ENCODE measurements around the gene DISP1.

DISP1 gene, protein sequence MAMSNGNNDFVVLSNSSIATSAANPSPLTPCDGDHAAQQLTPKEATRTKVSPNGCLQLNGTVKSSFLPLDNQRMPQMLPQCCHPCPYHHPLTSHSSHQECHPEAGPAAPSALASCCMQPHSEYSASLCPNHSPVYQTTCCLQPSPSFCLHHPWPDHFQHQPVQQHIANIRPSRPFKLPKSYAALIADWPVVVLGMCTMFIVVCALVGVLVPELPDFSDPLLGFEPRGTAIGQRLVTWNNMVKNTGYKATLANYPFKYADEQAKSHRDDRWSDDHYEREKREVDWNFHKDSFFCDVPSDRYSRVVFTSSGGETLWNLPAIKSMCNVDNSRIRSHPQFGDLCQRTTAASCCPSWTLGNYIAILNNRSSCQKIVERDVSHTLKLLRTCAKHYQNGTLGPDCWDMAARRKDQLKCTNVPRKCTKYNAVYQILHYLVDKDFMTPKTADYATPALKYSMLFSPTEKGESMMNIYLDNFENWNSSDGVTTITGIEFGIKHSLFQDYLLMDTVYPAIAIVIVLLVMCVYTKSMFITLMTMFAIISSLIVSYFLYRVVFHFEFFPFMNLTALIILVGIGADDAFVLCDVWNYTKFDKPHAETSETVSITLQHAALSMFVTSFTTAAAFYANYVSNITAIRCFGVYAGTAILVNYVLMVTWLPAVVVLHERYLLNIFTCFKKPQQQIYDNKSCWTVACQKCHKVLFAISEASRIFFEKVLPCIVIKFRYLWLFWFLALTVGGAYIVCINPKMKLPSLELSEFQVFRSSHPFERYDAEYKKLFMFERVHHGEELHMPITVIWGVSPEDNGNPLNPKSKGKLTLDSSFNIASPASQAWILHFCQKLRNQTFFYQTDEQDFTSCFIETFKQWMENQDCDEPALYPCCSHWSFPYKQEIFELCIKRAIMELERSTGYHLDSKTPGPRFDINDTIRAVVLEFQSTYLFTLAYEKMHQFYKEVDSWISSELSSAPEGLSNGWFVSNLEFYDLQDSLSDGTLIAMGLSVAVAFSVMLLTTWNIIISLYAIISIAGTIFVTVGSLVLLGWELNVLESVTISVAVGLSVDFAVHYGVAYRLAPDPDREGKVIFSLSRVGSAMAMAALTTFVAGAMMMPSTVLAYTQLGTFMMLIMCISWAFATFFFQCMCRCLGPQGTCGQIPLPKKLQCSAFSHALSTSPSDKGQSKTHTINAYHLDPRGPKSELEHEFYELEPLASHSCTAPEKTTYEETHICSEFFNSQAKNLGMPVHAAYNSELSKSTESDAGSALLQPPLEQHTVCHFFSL (N-terminal part only)

DNA sequence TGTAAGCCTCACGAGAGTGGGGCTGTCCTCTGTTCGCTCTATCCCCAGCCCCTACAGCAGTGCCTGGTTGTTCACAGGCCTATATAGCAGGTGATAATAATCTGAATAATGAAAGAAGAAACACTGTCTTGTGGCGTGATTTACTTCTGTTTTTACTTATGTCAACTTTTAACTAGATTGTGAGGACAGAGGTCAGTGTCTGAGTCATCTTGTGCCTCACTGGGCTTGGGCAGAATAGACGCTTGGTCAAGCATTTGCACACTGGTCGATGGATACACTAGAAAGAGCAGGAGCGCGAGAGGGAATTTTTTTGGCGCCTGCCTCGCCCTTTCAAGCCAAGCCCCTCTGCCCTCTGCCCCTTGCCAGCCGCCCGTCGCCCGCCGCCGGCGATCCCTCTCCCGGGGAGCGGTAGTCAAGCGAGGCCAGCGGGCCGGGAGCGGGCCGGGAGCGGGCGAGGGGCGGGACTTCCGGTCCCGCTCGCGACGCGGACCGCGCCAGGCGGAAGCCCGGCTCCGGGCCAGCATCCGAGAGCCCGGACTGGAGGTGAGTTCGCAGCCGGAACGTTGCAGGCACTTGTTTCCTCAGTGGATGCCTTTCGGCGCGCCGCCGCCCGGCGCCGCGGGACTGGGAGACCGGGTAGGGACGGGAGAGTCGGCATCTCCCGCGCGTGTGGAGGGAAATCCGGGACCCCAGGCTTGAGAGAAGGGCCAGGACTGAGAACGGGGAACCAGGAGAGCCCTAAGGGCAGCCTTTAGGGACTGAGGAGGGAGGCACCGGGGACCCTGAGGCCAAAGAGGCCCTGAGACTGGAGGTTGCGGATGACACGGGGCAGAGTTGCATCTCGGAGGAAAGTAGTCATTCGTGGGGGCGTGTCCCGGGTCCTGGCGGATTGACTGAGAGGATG is at the start of gene DISP1:
TSS of gene DISP1 (plus strand) at position 504 of the 904 bp plus-strand sequence. CDS start 127,785 bp downstream, outside the sequence.
- Histone ChIP-seq H3K9ac (ENCODE audit: low read depth, low read length) (peak within 1 kb of the TSS; percentile 86), H3K36me3 (ENCODE audit: control insufficient read depth, insufficient read depth, low read length) (no peaks in the 10 kb centered on the region), H3K4me3 (ENCODE audit: low read depth, low read length) (peak within 1 kb of the TSS; percentile 80), H3K27me3 (ENCODE audit: control insufficient read depth, insufficient read depth, low read length) (peaks cover 17% of the 10 kb centered on the region), H3K9me3 (ENCODE audit: control insufficient read depth, insufficient read depth, low read length) (no peaks in the 10 kb centered on the region), H3K4me1 (ENCODE audit: control insufficient read depth, insufficient read depth, low read length) (peaks cover 11% of the 10 kb centered on the region)

DNA sequence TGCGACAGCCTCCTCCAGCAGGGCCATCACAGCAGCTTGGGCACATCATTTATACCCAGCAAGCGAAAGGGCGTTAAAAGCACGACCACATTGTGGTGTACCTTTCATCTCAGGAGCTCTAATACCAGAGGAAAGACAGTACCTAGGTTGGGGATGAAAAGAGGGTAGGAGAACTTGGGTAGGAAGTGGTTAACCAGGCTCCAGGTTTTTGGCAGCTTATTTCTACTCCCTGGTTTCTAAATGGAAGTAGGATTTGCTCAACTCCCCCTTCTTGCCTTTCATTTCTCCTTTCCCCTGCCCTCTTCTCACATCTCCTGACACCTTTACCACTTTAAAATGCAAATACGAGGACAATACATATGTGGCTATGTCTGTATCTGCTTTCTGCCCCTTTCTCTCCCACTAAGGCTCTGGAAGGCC is 47.7 kb upstream of the DISP1 start:
- H3K4me3 ChIP-seq (ENCODE audit: low read depth, low read length) = no peak overlapping the region
- H3K36me3 ChIP-seq (ENCODE audit: control insufficient read depth, insufficient read depth, low read length) = no peaks in the 10 kb centered on the region
- H3K9me3 ChIP-seq (ENCODE audit: control insufficient read depth, insufficient read depth, low read length) = no peaks in the 10 kb centered on the region

GRCh38 chr1:222768592-222768991 is 46.2 kb upstream of the DISP1 start:
- Histone ChIP-seq H3K9ac (ENCODE audit: low read depth, low read length) (no peak overlapping the region), H3K9me3 (ENCODE audit: control insufficient read depth, insufficient read depth, low read length) (no peaks in the 10 kb centered on the region), H3K4me3 (ENCODE audit: low read depth, low read length) (no peak overlapping the region), H3K27me3 (ENCODE audit: control insufficient read depth, insufficient read depth, low read length) (no peaks in the 10 kb centered on the region), H3K4me1 (ENCODE audit: control insufficient read depth, insufficient read depth, low read length) (no peaks in the 10 kb centered on the region), H3K36me3 (ENCODE audit: control insufficient read depth, insufficient read depth, low read length) (no peaks in the 10 kb centered on the region)

More for the DNA sequence above, 47.7 kb upstream of the DISP1 start:
- H3K9ac ChIP-seq (ENCODE audit: low read depth, low read length) = no peak overlapping the region
- no peaks in the 10 kb centered on the region for H3K27me3 ChIP-seq (ENCODE audit: control insufficient read depth, insufficient read depth, low read length)
- H3K4me1 ChIP-seq (ENCODE audit: control insufficient read depth, insufficient read depth, low read length) = no peaks in the 10 kb centered on the region

GRCh38 chr1:222769181-222769580 is 45.7 kb upstream of the DISP1 start:
- H3K36me3 ChIP-seq (ENCODE audit: control insufficient read depth, insufficient read depth, low read length) = no peaks in the 10 kb centered on the region
- no peaks in the 10 kb centered on the region for H3K9me3 ChIP-seq (ENCODE audit: control insufficient read depth, insufficient read depth, low read length)
- no peak overlapping the region for H3K4me3 ChIP-seq (ENCODE audit: low read depth, low read length)
- H3K9ac ChIP-seq (ENCODE audit: low read depth, low read length) = no peak overlapping the region
- H3K4me1 ChIP-seq (ENCODE audit: control insufficient read depth, insufficient read depth, low read length) = no peaks in the 10 kb centered on the region
- H3K27me3 ChIP-seq (ENCODE audit: control insufficient read depth, insufficient read depth, low read length) = no peaks in the 10 kb centered on the region

- Histone ChIP-seq H3K4me1 (ENCODE audit: control insufficient read depth, insufficient read depth, low read length) (no peaks in the 10 kb centered on the region), H3K9me3 (ENCODE audit: control insufficient read depth, insufficient read depth, low read length) (no peaks in the 10 kb centered on the region), H3K36me3 (ENCODE audit: control insufficient read depth, insufficient read depth, low read length) (no peaks in the 10 kb centered on the region), H3K9ac (ENCODE audit: low read depth, low read length) (no peak overlapping the region), H3K4me3 (ENCODE audit: low read depth, low read length) (no peak overlapping the region), H3K27me3 (ENCODE audit: control insufficient read depth, insufficient read depth, low read length) (no peaks in the 10 kb centered on the region)
These were observed 44.7 kb upstream of the DISP1 start for GRCh38 chr1:222769971-222770620.

DNA sequence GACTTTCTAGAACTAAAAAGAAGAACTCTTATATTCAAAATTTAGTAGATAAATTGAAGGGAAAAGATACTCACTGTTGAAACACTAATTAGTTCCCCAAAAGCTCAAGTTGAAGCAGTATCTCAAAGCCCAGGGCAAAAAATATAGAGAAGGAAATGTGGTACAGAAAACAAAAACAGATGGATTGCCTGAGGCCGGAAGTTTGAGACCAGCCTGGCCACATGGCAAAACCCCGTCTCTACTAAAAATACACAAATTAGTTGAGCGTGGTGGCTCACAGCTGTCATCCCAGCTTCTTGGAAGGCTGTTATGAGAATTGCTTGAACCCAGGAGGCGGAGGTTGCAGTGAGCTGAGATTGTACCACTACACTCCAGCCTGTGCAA is 41.9 kb upstream of the DISP1 start:
- no peaks in the 10 kb centered on the region for H3K36me3 ChIP-seq (ENCODE audit: control insufficient read depth, insufficient read depth, low read length)
- H3K4me1 ChIP-seq (ENCODE audit: control insufficient read depth, insufficient read depth, low read length) = no peaks in the 10 kb centered on the region
- H3K27me3 ChIP-seq (ENCODE audit: control insufficient read depth, insufficient read depth, low read length) = no peaks in the 10 kb centered on the region
- H3K9ac ChIP-seq (ENCODE audit: low read depth, low read length) = no peak overlapping the region
- H3K4me3 ChIP-seq (ENCODE audit: low read depth, low read length) = no peak overlapping the region
- H3K9me3 ChIP-seq (ENCODE audit: control insufficient read depth, insufficient read depth, low read length) = no peaks in the 10 kb centered on the region

DNA sequence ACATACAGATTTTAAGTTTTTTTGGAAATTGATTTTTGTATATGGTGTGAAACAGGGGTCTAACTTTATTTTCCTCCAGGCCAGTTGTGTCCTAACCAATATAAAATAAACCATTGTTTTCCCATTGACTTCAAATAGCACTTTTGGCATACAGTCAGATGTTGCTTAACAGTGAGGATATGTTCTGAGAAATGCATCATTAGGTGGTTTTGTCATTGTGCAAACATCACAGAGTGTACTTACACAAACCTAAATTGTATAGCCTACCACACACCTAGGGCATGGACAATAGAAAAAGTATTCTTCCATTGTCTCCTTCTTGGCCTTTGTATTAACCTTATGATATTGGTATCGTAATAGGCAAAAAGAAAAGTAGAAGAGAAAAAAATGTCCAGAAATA is 37.4 kb upstream of the DISP1 start:
- no peaks in the 10 kb centered on the region for H3K36me3 ChIP-seq (ENCODE audit: control insufficient read depth, insufficient read depth, low read length)
- no peak overlapping the region for H3K9ac ChIP-seq (ENCODE audit: low read depth, low read length)
- H3K4me1 ChIP-seq (ENCODE audit: control insufficient read depth, insufficient read depth, low read length) = no peaks in the 10 kb centered on the region
- no peaks in the 10 kb centered on the region for H3K27me3 ChIP-seq (ENCODE audit: control insufficient read depth, insufficient read depth, low read length)
- no peaks in the 10 kb centered on the region for H3K9me3 ChIP-seq (ENCODE audit: control insufficient read depth, insufficient read depth, low read length)
- no peak overlapping the region for H3K4me3 ChIP-seq (ENCODE audit: low read depth, low read length)

GRCh38 chr1:222777977-222778376 is 36.9 kb upstream of the DISP1 start:
- H3K4me1 ChIP-seq (ENCODE audit: control insufficient read depth, insufficient read depth, low read length) = no peaks in the 10 kb centered on the region
- no peaks in the 10 kb centered on the region for H3K36me3 ChIP-seq (ENCODE audit: control insufficient read depth, insufficient read depth, low read length)
- no peak overlapping the region for H3K4me3 ChIP-seq (ENCODE audit: low read depth, low read length)
- H3K9me3 ChIP-seq (ENCODE audit: control insufficient read depth, insufficient read depth, low read length) = no peaks in the 10 kb centered on the region
- H3K9ac ChIP-seq (ENCODE audit: low read depth, low read length) = no peak overlapping the region
- no peaks in the 10 kb centered on the region for H3K27me3 ChIP-seq (ENCODE audit: control insufficient read depth, insufficient read depth, low read length)

- Histone ChIP-seq H3K36me3 (ENCODE audit: control insufficient read depth, insufficient read depth, low read length) (no peaks in the 10 kb centered on the region), H3K9ac (ENCODE audit: low read depth, low read length) (no peak overlapping the region), H3K9me3 (ENCODE audit: control insufficient read depth, insufficient read depth, low read length) (no peaks in the 10 kb centered on the region), H3K27me3 (ENCODE audit: control insufficient read depth, insufficient read depth, low read length) (peaks cover 3% of the 10 kb centered on the region), H3K4me1 (ENCODE audit: control insufficient read depth, insufficient read depth, low read length) (no peaks in the 10 kb centered on the region), H3K4me3 (ENCODE audit: low read depth, low read length) (no peak overlapping the region)
These were observed 33.6 kb upstream of the DISP1 start for GRCh38 chr1:222781251-222781650.

- Histone ChIP-seq H3K27me3 (ENCODE audit: control insufficient read depth, insufficient read depth, low read length) (peaks cover 3% of the 10 kb centered on the region), H3K4me1 (ENCODE audit: control insufficient read depth, insufficient read depth, low read length) (no peaks in the 10 kb centered on the region), H3K9me3 (ENCODE audit: control insufficient read depth, insufficient read depth, low read length) (no peaks in the 10 kb centered on the region), H3K4me3 (ENCODE audit: low read depth, low read length) (no peak overlapping the region), H3K36me3 (ENCODE audit: control insufficient read depth, insufficient read depth, low read length) (no peaks in the 10 kb centered on the region), H3K9ac (ENCODE audit: low read depth, low read length) (no peak overlapping the region)
These were observed 31.8 kb upstream of the DISP1 start for GRCh38 chr1:222783051-222783450.
